HEK293 (cell line): Measurements from ENCODE around the gene ATF6B.

ENCODE experiments used
- CTCF ChIP-seq: fragments of 450-650 bp; formaldehyde crosslinking; IDR thresholded peaks from 2 replicates; pipeline ENCODE4 v1.5.1; 2016; ENCODE audit warnings: missing biosample characterization, missing genetic modification characterization
- GLIS1 ChIP-seq: fragments of 450-650 bp; formaldehyde crosslinking; IDR thresholded peaks from 2 replicates; pipeline ENCODE4 v1.5.1; 2016; ENCODE audit warnings: missing biosample characterization, missing genetic modification characterization
- KLF8 ChIP-seq: fragments of 450-650 bp; formaldehyde crosslinking; IDR thresholded peaks from 2 replicates; pipeline ENCODE4 v1.5.1; 2016; ENCODE audit warnings: missing biosample characterization, missing genetic modification characterization
- MEIS1 ChIP-seq: sonication (generic); formaldehyde crosslinking; IDR thresholded peaks from 2 replicates; pipeline ENCODE4 v1.8.1; 2022; ENCODE audit warnings: missing genetic modification reagents, mild to moderate bottlenecking, borderline replicate concordance
- SP3 ChIP-seq: fragments of 450-650 bp; formaldehyde crosslinking; IDR thresholded peaks from 2 replicates; pipeline ENCODE4 v1.5.1; 2016; ENCODE audit warnings: missing biosample characterization, missing genetic modification characterization
- TSHZ1 ChIP-seq: fragments of 450-650 bp; formaldehyde crosslinking; IDR thresholded peaks from 2 replicates; pipeline ENCODE4 v1.5.1; 2016; ENCODE audit warnings: missing biosample characterization, missing genetic modification characterization, borderline replicate concordance
- ZBTB6 ChIP-seq: fragments of 450-650 bp; formaldehyde crosslinking; IDR thresholded peaks from 2 replicates; pipeline ENCODE4 v1.5.1; 2017; ENCODE audit warnings: missing biosample characterization, missing genetic modification characterization
- ZFHX2 ChIP-seq: fragments of 450-650 bp; formaldehyde crosslinking; conservative IDR thresholded peaks from 2 replicates; pipeline ENCODE4 v1.5.1; 2016; ENCODE audit warnings: missing biosample characterization, missing genetic modification characterization
- ZNF16 ChIP-seq: fragments of 450-650 bp; formaldehyde crosslinking; IDR thresholded peaks from 2 replicates; pipeline ENCODE4 v1.5.1; 2016; ENCODE audit warnings: low read depth, missing biosample characterization, missing genetic modification characterization
- ZNF223 ChIP-seq: fragments of 450-650 bp; formaldehyde crosslinking; IDR thresholded peaks from 2 replicates; pipeline ENCODE4 v1.5.1; 2016; ENCODE audit warnings: missing biosample characterization, missing genetic modification characterization
- ZNF274 ChIP-seq, 2 experiments: fragments of 200-500 bp in 1 of 2; fragments of 450-650 bp in 1 of 2; sonication (Bioruptor generic) in 1 of 2; formaldehyde crosslinking in 1 of 2; IDR thresholded peaks; 2 replicates each; pipeline versions ENCODE4 v1.5.1 to v1.6.1; 2014 to 2016; ENCODE audit warnings: borderline replicate concordance in 1 of 2, inconsistent platforms in 1 of 2, low read length in 1 of 2, missing biosample characterization in 1 of 2, missing genetic modification characterization in 1 of 2
- ZNF280C ChIP-seq: fragments of 450-650 bp; formaldehyde crosslinking; IDR thresholded peaks from 2 replicates; pipeline ENCODE4 v1.5.1; 2016; ENCODE audit warnings: missing biosample characterization, missing genetic modification characterization
- ZNF302 ChIP-seq: fragments of 450-650 bp; formaldehyde crosslinking; IDR thresholded peaks from 2 replicates; pipeline ENCODE4 v1.5.1; 2016; ENCODE audit warnings: missing biosample characterization, missing genetic modification characterization, low read depth
- ZNF394 ChIP-seq: fragments of 450-650 bp; formaldehyde crosslinking; IDR thresholded peaks from 2 replicates; pipeline ENCODE4 v1.5.1; 2016; ENCODE audit warnings: missing biosample characterization, missing genetic modification characterization, mild to moderate bottlenecking, moderate library complexity, borderline replicate concordance
- ZNF398 ChIP-seq: fragments of 450-650 bp; formaldehyde crosslinking; IDR thresholded peaks from 2 replicates; pipeline ENCODE4 v1.5.1; 2017; ENCODE audit warnings: missing biosample characterization, missing genetic modification characterization
- ZNF549 ChIP-seq: fragments of 450-650 bp; IDR thresholded peaks from 2 replicates; pipeline ENCODE4 v1.5.1; 2018; ENCODE audit warnings: missing biosample characterization, missing genetic modification characterization, mild to moderate bottlenecking, inconsistent platforms, moderate library complexity
- ZNF600 ChIP-seq: fragments of 450-650 bp; formaldehyde crosslinking; IDR thresholded peaks from 2 replicates; pipeline ENCODE4 v1.5.1; 2016; ENCODE audit warnings: missing biosample characterization, missing genetic modification characterization
- ZNF621 ChIP-seq: fragments of 450-650 bp; formaldehyde crosslinking; IDR thresholded peaks from 2 replicates; pipeline ENCODE4 v1.5.1; 2017; ENCODE audit warnings: missing biosample characterization, missing genetic modification characterization
- ZNF670 ChIP-seq: fragments of 450-650 bp; formaldehyde crosslinking; IDR thresholded peaks from 2 replicates; pipeline ENCODE4 v1.5.1; 2016; ENCODE audit warnings: missing biosample characterization, missing genetic modification characterization, low read depth
- ZNF677 ChIP-seq: fragments of 450-650 bp; IDR thresholded peaks from 2 replicates; pipeline ENCODE4 v1.5.0; 2018; ENCODE audit warnings: missing biosample characterization, mild to moderate bottlenecking, missing genetic modification characterization, moderate library complexity
- ZNF704 ChIP-seq: fragments of 450-650 bp; formaldehyde crosslinking; IDR thresholded peaks from 2 replicates; pipeline ENCODE4 v1.5.1; 2016; ENCODE audit warnings: missing biosample characterization, missing genetic modification characterization
- ZNF792 ChIP-seq: fragments of 450-650 bp; formaldehyde crosslinking; IDR thresholded peaks from 2 replicates; pipeline ENCODE4 v1.5.1; 2016; ENCODE audit warnings: missing biosample characterization, missing genetic modification characterization
- ZNF837 ChIP-seq: fragments of 450-650 bp; formaldehyde crosslinking; IDR thresholded peaks from 2 replicates; pipeline ENCODE4 v1.5.1; 2016; ENCODE audit warnings: missing biosample characterization, missing genetic modification characterization
- ZNF843 ChIP-seq: fragments of 450-650 bp; formaldehyde crosslinking; IDR thresholded peaks from 2 replicates; pipeline ENCODE4 v1.5.1; 2016; ENCODE audit warnings: missing biosample characterization, missing genetic modification characterization
- ZSCAN16 ChIP-seq: fragments of 450-650 bp; formaldehyde crosslinking; IDR thresholded peaks from 2 replicates; pipeline ENCODE4 v1.5.1; 2016; ENCODE audit warnings: missing biosample characterization, missing genetic modification characterization
- ZSCAN30 ChIP-seq: fragments of 450-650 bp; IDR thresholded peaks from 2 replicates; pipeline ENCODE4 v1.5.1; 2018; ENCODE audit warnings: missing biosample characterization, mild to moderate bottlenecking, missing genetic modification characterization, moderate library complexity

ATF6B gene

GRCh38 chr6:32118782-32119628 lies 9.0 kb downstream of the ATF6B start (continued):
- no peak for TF ChIP-seq ZNF280C (tag by site-specific recombination)
- TF ChIP-seq ZNF704 (tag by site-specific recombination): no peak
- no peak for TF ChIP-seq ZFHX2 (tag by site-specific recombination)
- TF ChIP-seq ZBTB6 (tag by site-specific recombination): no peak
- TF ChIP-seq ZNF837 (tag by site-specific recombination): no peak
- TF ChIP-seq ZNF394: peak; percentile 95
- TF ChIP-seq GLIS1 (tag by site-specific recombination): 0 out of 2 replicates have a peak, but pooled peaks have one; percentile 25
- no peak for TF ChIP-seq ZNF843 (tag by site-specific recombination)
- no peak for TF ChIP-seq ZNF16 (tag by site-specific recombination)
- no peak for TF ChIP-seq ZNF670 (tag by site-specific recombination)
- TF ChIP-seq ZNF274 (IDR thresholded peaks at IDR 0.05; ENCODE audit: low read length): no peak
- no peak for TF ChIP-seq ZNF274 (tag by site-specific recombination; IDR thresholded peaks at IDR 0.05; ENCODE audit: borderline replicate concordance)
- TF ChIP-seq ZNF549 (tag by site-specific recombination): no peak
- TF ChIP-seq CTCF (tag by site-specific recombination): peak; percentile 87
- no peak for TF ChIP-seq ZNF621 (tag by site-specific recombination)
- no peak for TF ChIP-seq ZNF600 (tag by site-specific recombination)
- no peak for TF ChIP-seq ZSCAN16
- no peak for TF ChIP-seq TSHZ1 (tag by site-specific recombination)
- no peak for TF ChIP-seq KLF8 (tag by site-specific recombination)
- TF ChIP-seq SP3 (tag by site-specific recombination): no peak
- TF ChIP-seq ZNF792 (tag by site-specific recombination): no peak
- TF ChIP-seq ZNF398 (tag by site-specific recombination): no peak
- no peak for TF ChIP-seq MEIS1 (CRISPR knock-in tag)
- TF ChIP-seq ZNF302 (tag by site-specific recombination): no peak
- no peak for TF ChIP-seq ZNF223 (tag by site-specific recombination)
- peak; percentile 66; the same call in 1 of the 2 replicates for TF ChIP-seq ZSCAN30
- TF ChIP-seq ZNF677: no peak
